M059J (cell line): ENCODE data around the gene MARK3. TPM values are rescaled to one million over a fixed set of nuclear protein-coding genes. Genes with fewer than 3 reads are reported as not detected.
A peak's percentile ranks its signal among the peaks of the same experiment; 100 is the strongest.

Source experiments
- DNase-seq: peaks from one replicate; pipeline ENCODE4 v3.0.0-alpha.2; 2012; ENCODE audit warnings: low read depth
- total RNA-seq: library from RNA; depleted of rRNA; stranded (reverse); fragments of >200 nt; shearing (Covaris generic); gene quantifications from 2 replicates; pipeline ENCODE4 v1.2.3, GENCODE V29; 2014

The MARK3 gene
- total RNA-seq, 1 experiment from 2014 or later, result 40.0 TPM

DNA sequence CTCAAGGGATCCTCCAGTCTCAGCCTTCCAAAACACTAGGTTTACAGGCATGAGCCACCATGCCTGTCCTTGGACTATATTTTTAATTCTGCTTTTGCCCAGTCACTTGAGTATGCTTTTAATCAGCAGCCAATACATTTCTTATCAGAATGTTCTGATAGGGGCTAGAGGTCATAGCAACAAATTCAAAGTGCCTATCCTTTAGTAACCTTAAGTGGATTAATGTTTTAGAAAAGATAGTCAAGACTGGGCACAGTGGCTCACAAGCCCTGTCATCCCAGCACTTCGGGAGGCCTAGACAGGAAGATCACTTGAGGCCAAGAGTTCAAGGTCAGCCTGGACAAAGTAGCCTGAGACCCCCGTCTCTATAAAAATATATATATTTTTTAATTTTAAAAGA is 100.3 kb downstream of the MARK3 start:
- no peak for DNase-seq

DNA sequence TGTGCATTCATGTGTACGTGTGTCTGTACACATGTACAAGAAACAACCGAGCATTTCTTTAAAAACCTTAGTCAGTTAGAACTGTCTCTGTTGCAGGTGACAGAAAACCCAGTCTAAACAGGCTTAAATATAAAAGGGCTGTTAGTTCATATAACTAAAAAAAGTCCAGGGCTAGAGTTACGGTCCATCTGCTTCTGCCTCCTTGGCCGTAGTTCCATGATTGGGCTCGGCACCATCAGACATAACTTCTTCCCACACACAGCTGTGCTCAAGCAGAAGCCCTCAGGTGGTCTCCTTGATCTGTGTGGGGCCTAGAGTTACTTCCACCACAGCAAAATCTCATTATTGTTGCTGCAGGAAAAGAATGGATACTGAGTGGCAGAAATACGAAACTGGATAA is 102.9 kb downstream of the MARK3 start:
- DNase-seq, result no peak

DNA sequence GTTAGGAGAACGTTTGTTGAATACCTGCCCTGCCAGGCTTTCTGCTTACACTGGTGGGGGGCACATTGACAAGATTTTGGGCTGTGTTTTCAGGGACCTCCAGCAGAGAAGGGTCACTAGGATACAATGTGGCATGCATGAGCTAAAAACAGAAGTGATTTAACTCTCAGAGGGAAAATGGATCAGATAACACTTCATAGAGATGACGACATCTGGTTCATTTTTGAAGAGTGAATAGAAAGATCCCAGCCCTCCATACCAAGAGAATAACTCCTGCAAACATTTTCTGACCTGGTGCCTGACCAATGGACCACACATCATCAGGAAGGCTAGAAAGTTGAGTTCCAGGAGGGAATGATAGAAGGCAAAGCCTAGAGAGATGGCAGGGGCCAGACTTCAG is 103.7 kb downstream of the MARK3 start:
- DNase-seq, result no peak

DNA sequence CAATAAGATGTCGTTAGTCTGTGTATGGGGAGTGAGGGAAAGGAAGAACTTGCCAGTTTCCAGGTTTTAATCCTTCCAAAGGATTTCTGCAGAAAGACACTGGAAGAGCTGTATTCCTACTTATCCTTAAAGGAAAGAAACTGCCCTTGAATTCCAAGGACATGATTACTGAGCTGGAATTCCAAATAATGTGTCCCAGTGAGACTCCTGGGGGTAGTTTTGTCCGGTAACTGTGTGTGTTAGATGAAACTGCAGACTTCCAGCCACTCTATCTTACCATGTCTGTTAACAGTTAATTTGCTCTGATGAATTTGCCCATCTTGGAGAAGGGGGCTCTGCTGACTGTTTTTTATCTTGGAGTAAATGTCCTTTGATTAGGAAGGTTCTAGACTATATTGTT is 104.4 kb downstream of the MARK3 start:
- no peak for DNase-seq

DNA sequence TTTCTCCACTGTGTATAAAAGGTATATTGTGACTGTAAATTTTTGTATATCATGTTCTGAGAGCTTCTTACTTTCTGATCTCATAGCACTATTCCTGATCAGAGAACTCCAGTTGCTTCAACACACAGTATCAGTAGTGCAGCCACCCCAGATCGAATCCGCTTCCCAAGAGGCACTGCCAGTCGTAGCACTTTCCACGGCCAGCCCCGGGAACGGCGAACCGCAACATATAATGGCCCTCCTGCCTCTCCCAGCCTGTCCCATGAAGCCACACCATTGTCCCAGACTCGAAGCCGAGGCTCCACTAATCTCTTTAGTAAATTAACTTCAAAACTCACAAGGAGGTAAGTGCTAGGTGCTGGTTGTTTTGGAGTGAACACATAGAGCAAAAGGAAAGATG is 106.5 kb downstream of the MARK3 start:
- DNase-seq, result no peak

DNA sequence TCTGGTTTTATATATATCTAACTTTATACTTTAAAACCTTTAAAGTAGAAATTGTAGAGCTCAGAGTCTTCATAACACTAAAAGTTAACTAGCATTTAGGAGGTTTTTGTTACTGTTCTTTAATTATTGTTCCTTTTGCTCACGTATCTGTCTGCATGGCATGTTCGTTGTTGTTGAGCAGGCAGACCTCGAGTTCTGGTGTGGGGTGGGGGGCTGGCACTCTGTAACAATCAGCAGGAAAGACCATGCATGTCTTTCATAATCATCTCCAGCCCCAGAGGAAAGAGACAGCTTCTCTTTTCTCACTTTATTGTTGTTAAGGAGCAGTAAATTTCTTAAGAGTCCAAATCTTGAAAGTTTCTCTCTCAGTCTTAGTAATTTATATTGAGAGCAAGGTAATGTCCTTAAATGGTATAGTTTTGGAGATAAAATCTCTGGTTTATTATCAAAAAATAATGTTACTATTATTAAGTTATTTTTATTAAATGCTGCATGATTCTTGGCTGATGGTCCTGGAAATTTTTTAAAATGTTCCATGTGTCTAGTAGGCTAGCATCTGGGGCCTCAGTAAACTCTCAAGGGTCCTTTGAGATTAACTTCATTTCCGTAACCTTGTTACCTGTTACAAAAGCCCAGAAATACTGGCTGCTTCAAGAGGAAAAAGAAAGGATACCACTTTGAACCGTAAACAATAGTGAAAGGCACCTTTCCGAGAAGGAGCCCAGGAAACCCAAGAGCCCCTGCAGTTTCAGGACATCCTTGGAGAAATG is 107.1 kb downstream of the MARK3 start:
- no peak for DNase-seq

DNA sequence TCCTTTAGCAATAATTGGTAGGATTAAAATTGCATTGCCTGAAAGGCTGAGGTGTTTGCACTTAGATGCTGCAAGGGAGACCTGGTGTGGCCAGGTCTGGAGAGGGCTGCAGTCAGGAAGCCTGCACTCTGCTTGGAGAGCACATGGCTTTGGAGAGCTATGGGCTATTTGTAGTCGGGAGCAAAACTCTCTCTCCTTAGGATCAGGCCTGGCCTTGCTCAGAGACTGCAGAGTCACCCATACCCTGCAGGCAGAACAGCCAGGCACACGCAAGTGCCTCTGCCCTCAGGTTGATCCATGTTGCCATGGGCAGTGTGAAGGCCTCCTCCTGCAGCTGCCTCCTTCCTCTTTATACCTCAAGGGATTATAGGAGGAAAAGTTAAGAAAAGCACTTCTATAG is 110.6 kb downstream of the MARK3 start:
- DNase-seq, result no peak

DNA sequence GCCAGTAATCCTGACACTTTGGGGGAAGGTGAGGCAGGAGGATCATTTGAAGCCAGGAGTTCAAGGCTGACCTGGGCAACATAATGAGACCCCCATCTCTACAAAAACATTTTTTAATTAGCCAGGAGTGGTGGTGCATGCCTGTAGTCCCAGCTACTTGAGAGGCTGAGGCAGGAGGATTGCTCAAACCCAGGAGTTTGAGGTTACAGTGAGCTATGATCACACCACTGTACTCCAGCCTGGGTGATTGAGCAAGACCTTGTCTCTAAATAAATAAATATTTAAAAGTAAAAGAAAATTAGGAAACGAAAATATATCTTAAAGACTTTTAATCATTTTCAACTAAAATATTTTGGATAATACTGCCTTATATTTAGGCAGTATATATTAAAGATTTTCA is 111.6 kb downstream of the MARK3 start:
- no peak for DNase-seq

DNA sequence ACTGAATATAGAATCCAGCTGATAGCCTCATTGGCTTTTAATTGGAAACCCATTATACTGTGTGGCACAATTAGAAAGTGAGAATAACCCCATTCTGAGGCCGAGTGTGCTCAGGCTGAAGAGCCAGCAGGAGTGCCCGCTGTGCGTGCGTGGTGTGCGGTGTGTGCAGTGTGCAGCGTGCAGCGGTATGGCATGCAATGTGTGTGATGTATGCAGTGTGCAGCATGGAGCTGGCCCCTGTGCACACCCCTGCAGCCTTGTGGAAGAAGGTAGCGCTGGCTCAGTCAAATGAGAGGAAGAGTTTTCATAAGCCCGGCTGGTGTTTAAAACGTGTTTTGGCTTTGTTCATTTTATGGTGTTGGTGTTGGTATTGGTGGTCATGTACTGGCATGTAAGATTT is 114.5 kb downstream of the MARK3 start:
- DNase-seq, result no peak

DNA sequence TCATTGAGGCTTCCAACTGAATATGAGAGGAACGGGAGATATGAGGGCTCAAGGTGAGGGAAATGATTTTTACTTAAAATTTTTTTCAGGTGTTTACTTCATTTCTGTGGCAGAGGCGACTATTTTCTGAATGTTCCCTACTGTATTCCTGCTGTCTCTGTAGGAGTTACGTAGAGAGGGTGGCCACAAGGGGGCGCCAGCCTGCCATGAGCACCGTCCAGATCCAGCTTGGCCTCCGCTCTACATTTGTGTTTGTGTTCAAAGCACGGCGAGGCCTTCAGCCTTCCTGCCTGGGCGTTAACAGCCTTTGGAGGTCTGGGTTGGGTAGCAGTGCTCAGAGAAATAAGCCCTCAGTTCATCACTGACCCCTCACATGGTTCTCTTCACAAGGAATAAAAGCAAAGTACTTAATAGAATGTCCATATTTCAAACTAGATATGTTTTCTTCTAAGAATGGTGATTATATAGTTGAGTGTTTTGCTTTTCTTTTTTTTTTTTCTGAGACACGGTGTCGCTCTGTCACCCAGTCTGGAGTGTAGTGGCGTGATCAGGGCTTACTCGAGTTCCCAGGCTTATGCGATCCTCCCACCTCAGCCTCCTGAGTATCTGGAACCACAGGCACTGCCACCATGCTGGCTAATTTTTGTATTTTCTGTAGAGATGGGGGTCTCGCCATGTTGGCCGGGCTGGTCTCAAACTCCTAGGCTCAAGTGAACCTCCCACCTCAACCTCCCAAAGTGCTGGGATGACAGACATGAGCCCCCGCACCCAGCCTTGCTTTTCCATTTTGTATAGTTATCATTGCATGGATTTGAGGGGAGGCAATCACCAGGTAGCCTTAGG is 115.2 kb downstream of the MARK3 start:
- peak; percentile 51 for DNase-seq

DNA sequence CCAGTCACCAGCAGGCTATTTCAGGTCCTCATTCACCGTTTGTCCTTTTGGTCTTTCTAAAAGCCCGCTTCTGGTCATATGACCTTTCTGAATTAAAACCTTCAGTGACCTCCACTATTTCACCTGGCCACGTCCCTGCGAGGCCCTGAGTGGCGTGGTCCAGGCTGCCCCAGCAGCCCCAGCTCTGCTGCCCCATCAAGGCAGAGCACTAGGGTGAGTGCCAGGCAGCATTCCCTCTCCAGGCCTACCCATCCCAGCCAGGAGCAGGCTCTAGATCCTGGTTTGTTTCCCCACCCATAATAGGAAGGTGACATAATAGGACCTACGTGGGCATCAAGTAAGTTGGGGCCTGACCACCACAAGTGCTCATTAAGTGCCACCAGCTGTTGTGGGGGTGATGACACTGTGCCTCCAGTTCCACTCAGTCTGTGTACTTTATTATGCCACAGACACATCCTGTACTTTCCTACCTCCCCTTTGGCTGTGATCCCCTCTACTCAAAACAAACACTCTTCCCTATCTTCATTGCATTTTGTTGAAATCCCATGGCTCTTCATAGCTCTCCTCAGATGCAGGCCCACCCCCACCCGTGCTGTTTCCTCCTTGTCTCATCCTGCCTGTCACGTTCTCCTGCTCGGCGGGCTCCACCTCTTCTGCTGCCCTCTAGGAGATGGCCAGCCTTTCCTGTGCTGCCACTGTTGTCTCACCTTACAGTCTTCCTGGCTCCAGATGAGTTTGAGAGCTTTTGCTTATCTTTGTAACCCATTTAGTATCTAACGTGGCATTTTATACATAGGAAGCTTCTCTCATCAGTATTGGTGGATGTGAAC is 116.0 kb downstream of the MARK3 start:
- DNase-seq, result no peak

DNA sequence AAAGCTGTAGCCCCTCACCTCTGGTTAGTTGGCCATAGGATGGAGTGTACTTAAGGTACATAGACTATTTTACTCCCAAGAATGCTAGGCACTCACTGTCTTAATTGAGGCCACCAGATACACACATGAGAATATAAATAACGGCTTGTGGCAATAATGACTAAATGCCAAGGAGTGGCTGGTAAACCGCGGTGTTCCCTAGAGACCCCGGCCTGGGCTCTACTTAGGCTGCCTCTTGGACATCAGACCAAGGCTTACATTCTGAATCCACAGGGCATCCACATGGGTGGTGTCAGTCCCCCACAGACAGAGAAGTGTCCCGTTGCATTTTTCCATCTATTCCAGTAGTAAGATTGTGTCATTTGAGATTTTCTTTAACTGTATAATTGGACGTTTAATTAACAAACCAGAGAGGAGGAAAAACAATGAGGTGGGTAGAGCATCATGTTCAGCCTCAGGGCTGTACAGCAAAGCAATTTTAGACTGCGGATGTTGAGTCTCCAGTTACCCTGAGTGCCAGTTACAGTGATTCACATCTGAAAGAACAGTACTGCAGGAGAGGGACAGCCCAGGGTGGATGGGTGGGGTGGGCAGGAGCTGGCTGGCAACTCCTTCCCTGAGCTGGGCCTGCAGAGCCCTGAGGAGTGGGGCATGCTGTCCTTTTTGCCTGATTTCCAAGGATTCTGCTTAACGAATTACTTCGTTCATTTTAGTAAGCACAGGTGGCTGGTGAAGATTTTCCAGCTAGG is 116.9 kb downstream of the MARK3 start:
- DNase-seq, result no peak

DNA sequence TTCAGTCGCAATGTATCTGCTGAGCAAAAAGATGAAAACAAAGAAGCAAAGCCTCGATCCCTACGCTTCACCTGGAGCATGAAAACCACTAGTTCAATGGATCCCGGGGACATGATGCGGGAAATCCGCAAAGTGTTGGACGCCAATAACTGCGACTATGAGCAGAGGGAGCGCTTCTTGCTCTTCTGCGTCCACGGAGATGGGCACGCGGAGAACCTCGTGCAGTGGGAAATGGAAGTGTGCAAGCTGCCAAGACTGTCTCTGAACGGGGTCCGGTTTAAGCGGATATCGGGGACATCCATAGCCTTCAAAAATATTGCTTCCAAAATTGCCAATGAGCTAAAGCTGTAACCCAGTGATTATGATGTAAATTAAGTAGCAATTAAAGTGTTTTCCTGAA is 117.7 kb downstream of the MARK3 start:
- DNase-seq, result no peak

DNA sequence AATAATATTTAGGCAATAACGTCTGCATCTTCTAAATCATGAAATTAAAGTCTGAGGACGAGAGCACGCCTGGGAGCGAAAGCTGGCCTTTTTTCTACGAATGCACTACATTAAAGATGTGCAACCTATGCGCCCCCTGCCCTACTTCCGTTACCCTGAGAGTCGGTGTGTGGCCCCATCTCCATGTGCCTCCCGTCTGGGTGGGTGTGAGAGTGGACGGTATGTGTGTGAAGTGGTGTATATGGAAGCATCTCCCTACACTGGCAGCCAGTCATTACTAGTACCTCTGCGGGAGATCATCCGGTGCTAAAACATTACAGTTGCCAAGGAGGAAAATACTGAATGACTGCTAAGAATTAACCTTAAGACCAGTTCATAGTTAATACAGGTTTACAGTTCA is 118.1 kb downstream of the MARK3 start:
- DNase-seq, result no peak

DNA sequence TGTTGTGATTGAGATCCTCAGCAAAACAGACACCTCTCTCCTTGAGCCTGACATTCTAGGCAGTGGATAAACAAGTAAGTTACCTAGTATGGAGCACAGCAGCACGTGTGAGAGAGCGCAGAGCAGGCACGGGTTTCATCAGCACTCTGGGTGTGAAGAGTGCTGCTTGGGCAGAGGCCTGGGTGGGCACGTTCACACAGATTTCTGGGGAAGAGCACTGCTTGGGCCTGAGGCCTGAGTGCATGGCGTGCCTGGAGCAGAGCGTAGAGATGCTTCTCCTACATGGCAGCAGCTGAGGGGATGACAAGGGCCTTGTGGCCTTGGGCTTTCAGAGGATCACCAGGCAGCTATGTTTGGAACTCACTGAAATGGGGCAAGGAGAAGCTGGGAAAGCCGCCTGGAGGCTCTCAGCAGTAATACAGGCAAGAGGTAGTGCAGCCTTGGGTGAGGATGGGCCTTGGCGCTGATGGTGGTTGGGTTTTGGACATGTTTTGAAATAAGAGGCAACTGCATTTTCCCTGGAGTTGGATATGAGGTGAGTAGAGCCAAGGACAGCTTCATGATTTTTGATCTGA is 119.9 kb downstream of the MARK3 start:
- DNase-seq, result no peak

DNA sequence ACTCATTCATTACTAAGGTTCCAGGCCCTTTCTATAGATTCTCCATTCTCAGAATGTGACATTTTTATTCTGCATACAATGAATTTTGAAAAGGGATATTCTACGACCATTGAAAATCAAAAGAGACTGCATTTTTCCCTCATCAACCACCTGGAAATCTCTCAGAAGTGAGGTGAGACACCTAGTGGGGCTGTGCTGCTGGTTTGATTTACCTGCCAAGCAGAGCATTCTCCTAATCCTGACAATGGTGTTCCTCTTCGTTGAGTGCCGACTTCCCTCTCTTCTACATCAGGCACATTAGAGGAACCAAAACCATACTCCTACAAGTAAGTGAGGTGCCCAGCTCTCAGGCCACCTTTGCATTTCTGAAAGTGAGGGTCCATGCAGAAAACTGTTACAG is 122.5 kb downstream of the MARK3 start:
- no peak for DNase-seq

DNA sequence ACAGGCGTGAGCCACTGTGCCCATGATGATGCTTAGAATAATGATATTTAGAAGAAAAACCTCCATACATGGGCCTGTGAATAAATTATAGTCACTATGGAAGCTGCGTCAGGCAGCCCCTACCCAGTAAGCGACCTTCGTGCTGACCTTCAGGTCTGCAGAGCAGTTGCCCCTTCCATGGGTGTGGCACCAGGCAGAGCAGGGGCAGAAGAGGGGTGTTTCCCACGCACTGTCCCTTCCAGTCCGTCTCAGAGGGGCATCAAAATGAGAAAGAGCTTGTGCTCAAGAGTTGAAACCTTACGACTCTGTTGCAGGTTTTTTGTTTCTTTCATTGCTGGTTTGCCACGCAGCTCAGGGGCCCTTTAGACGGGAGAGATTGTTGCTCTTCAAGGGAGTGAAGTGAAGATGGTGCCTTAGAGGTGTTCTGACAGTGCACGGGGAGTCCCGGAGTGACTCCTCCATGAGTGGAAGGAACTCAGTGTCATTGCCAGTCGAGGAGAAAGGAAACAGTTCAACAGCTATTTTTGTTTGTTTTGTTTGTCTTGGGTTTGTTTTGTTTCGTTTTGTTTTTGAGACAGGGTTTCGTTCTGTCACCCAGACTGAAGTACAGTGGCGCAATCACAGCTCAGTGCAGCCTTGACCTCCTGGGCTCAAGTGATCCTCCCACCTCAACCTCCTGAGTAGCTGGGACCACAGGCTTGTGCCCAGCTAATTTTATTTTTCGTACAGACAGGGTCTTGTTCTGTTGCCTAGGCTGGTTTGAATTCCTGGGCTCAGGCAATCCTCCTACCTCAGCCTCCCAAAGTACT is 123.5 kb downstream of the MARK3 start:
- DNase-seq, result no peak

DNA sequence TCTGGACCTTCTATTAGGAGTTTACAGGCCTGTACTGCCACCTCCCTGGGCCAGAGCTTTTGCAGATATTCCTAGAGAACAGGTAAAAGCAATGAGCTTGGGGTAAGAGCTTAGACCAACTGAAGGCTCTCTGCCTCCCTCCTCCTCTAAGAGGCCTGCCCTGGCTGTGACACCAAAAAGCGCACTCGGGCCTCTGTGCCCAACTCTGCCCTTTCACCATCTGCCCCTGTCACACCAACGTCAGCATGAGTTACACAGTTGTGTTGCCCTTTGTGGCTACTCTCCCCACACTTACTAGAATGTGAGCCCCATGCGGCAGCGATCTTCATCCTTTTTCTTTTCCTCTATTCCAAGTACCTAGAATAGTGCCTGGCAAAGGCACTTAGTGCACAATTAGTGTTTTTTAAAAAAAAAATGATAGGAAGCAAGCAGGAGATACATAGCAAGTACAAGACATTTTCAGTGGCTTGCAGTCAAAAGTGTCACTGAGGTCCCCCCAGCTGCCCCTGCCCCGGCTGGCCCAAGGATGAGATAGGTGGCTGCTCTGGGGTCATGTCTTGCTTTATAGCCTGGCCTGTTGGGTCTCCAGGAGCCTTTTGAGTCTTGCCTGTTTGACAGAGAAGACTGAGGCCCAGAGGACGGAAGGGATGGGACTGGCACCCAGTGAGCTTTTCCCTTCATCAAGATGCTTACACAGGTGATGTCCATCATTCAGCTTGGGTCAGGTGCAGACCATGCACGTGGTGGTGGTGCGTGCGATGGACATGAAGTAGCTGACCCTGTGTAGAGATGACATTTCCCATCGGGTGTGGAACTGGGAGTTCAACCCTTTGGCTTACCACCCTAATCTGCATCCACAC is 124.9 kb downstream of the MARK3 start:
- DNase-seq, result no peak
